ENCODE results near the gene KCNJ4. TPM values are rescaled to one million over a fixed set of nuclear protein-coding genes. Genes with fewer than 3 reads are reported as not detected.
A peak's percentile ranks its signal among the peaks of the same experiment; 100 is the strongest.
"Not testable (repeated sequence)": the region's sequence is repeated elsewhere in the genome, so short reads cannot be mapped to it uniquely, and the experiment has no call there.

The KCNJ4 gene
- total RNA-seq, 1 experiment from 2014 or later = 1.1 TPM

- no peak for DNase-seq (ENCODE audit: low read depth)
These were observed 16.2 kb upstream of the KCNJ4 start for GRCh38 chr22:38471237-38471636.

DNA sequence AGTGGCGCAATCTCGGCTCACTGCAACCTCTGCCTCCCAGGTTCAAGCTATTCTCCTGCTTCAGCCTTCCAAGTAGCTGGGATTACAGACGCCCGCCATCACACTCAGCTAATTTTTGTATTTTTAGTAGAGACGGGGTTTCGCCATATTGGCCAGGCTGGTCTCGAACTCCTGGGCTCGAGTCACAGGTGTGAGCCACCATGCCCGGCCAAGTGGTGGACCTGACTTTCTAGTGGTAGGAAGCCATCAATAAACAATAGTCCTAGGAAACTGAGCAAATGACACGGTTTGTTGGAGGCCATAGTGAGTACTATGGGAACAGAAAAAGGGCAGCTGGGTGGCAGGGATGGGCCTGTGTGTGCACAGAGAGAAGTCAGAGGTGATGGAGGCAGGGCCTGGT, 15.2 kb upstream of the KCNJ4 start:
- DNase-seq (ENCODE audit: low read depth) = not testable (repeated sequence)

- DNase-seq (ENCODE audit: low read depth) = no peak
These were observed 14.3 kb upstream of the KCNJ4 start for GRCh38 chr22:38469306-38469781.

- DNase-seq (ENCODE audit: low read depth) = no peak
These were observed 13.7 kb upstream of the KCNJ4 start for GRCh38 chr22:38468443-38469305.

- DNase-seq (ENCODE audit: low read depth) = peak; percentile 64
These were observed 13.0 kb upstream of the KCNJ4 start, which contains the start of gene KDELR3 for GRCh38 chr22:38467904-38468442. TSS of gene KDELR3 (plus strand) at chr22:38468096. CDS start at chr22:38468234, 138 bp downstream.

GRCh38 chr22:38467438-38467903, 12.5 kb upstream of the KCNJ4 start:
- no peak for DNase-seq (ENCODE audit: low read depth)

DNA sequence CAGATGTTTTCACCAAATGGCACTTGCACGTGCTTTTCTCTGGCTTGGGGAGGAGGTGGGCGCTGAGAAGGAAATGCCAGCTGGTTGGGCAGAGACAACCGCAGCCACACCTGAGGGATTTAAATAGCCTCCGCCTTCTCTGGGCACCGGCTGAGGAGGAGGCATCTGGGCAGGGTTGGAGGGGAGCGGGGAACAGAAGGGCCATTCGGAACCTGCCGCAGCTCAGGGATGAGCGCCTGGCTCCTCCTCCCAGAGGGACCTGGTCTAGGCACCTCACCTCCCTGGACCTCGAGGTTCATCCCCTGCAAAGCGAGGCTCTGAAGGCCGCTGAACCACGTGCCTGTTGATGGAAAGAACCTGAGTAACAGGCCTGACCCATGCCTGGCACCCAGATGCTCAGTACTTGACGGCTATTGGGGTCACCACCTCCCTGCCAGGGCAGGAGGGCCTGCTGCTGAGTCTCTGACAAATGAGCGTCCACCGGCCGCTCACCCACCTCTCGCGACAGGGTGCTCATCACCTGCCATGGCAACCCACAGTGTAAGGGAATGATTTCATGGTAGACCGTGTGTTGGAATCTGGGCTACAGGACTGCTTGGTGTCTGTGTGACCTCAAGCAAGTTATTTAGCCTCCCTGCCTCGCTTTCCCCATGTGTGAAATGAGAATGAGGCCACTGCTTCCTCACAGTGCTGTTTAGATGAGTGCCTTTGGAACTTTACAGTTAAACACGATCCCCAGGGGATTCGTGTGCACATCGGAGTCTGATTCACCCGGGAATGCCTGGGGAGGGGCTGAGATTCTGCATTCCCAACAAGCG, 10.9 kb upstream of the KCNJ4 start:
- no peak for DNase-seq (ENCODE audit: low read depth)

GRCh38 chr22:38464992-38465672, 10.1 kb upstream of the KCNJ4 start:
- DNase-seq (ENCODE audit: low read depth) = no peak

DNA sequence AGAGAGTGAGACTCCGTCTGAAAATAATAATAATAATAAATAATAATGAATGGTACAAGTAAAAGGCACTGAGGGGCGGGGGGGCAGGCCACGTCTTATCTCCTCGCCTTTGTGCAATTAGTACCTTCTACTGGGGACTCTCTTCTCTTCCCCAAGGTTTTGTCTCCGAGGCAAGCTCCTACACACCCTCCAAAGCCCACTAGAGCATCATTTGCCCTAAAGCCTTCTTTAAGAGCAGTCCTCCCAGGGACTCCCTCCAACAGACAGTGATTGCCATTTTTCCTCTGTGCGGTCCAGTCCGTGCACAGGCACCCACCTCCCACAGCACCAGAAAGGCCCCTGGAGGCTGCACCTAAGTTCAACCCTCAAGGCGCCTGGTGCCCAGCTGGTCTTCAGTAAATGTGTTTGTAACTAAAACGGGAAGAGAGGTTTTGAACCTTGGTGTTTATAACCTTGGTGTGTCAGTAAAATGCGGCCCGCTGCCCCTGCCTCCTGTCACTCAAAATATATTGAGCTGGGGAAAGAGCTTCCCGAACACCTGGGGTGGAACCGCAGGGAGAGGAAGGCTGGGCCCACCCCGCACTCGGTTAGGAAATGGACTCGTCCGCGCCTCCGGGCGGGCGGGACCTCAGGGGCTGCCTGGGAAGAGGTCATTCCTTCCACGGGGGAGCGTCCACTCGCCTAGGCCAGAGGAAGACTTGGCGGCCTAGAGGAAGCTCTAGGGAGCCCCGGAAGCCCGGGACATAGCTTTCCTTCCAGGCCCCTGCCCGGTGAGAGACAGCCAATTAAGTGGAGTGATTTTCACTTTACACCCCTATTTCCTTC, 8.2 kb upstream of the KCNJ4 start:
- no peak for DNase-seq (ENCODE audit: low read depth)

- peak; percentile 85 for DNase-seq (ENCODE audit: low read depth)
These were observed 6.5 kb upstream of the KCNJ4 start for GRCh38 chr22:38461414-38462081.

GRCh38 chr22:38461057-38461413, 6.0 kb upstream of the KCNJ4 start:
- DNase-seq (ENCODE audit: low read depth) = no peak

DNA sequence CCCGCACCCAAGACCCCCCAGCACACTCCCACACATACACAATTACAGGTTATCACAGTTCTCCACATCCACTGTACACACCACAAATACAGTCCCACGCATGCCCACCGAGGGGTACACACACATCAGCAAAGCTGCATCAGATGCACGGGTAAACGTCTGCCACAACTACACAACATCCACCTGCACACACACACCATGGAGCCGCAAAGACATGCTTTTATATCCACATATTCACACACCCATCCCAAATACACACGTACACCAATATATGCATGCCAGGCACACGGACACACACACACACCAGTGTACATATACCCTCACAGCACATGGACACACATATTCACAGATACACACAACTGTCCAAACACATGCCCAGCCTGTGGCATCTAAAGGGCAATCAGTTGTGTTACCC, 5.4 kb upstream of the KCNJ4 start:
- DNase-seq (ENCODE audit: low read depth) = no peak

DNA sequence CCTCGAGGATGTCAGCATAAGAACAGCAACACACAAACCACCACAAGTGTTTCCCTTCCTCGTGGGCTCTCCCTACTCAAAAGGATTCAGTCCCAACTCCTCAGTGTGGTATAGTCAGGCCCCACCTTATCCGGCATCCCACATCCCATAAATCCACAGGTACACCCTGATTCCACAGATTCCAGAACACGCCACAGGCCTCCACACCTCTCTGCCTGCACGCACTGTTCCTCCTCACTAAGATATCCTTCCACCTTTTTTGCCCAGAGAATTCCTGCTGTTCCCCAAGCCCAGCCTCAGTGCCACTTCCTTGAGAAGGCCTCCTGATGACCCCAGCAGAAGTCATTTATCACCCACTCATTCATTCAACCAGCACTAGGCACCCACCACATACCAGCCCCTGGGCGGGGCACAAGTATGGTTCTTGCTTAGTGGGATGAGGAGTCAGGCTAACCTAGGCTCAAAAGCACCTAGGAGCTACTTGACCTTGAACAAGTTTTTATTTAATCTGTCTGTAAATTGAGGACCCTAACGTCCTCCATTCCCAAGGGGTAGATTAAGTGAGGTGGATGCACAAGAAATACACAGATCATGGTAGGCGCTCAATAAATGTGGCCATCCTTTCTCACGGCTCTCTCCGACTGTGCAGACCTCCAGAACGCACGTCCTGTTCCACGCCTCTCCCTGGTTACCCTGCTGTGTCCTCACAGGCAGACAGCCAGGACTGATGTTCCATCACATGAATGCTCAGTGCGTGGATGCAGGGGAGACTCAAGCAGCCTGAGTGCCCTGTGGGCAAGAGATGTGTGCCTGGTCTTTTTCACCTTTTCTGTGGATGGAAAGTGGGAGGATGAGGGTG, 2.1 kb upstream of the KCNJ4 start:
- no peak for DNase-seq (ENCODE audit: low read depth)

GRCh38 chr22:38456272-38456835, 1.4 kb upstream of the KCNJ4 start:
- DNase-seq (ENCODE audit: low read depth) = no peak

GRCh38 chr22:38455530-38456271, 702 bp upstream of the KCNJ4 start:
- no peak for DNase-seq (ENCODE audit: low read depth)

- no peak for DNase-seq (ENCODE audit: low read depth)
These were observed 485 bp downstream of the KCNJ4 start for GRCh38 chr22:38454353-38455075.

- no peak for DNase-seq (ENCODE audit: low read depth)
These were observed 1.0 kb downstream of the KCNJ4 start for GRCh38 chr22:38453996-38454352.
